Hematopoietic multipotent progenitor cell treated with erythropoietin and hydrocortisone succinate and interleukin-3 and kit ligand, for 8 days (in vitro differentiated cells): ENCODE results near the gene CYP4F11.
"Not testable (repeated sequence)": the region's sequence is repeated elsewhere in the genome, so short reads cannot be mapped to it uniquely, and the experiment has no call there.

Experiments used
- DNase-seq: peaks from one replicate; pipeline ENCODE4 v3.0.0-alpha.2; 2015

The CYP4F11 gene

GRCh38 chr19:15874821-15875474, 59.4 kb downstream of the CYP4F11 start:
- peak; percentile 27 for DNase-seq

- not testable (repeated sequence) for DNase-seq
Measured at GRCh38 chr19:15873771-15874170, 60.6 kb downstream of the CYP4F11 start.

GRCh38 chr19:15871570-15871969, 62.8 kb downstream of the CYP4F11 start:
- DNase-seq, result peak; percentile 57

GRCh38 chr19:15869873-15870272, 64.5 kb downstream of the CYP4F11 start:
- DNase-seq, result no peak

- DNase-seq, result peak; percentile 88
Measured at GRCh38 chr19:15869109-15869555, 65.2 kb downstream of the CYP4F11 start.

- peak; percentile 53 for DNase-seq
Measured at GRCh38 chr19:15866636-15867035, 67.7 kb downstream of the CYP4F11 start.

GRCh38 chr19:15864824-15865223, 69.5 kb downstream of the CYP4F11 start:
- peak; percentile 68 for DNase-seq

GRCh38 chr19:15863272-15863671, 71.1 kb downstream of the CYP4F11 start:
- DNase-seq, result no peak

- DNase-seq, result no peak
Measured at GRCh38 chr19:15862444-15862843, 71.9 kb downstream of the CYP4F11 start.
